Panc1 (cell line): ENCODE measurements around the gene STAT3. TPM values are rescaled to one million over a fixed set of nuclear protein-coding genes. Genes with fewer than 3 reads are reported as not detected.

Experiments
- ATAC-seq: fragments of 200-7000 bp; cut with Tn5 transposase; 2 replicates; pipeline ENCODE4 v1.9.1; 2020; ENCODE audit warnings: mild to moderate bottlenecking, moderate library complexity
- BruUV-seq: library from RNA; stranded (reverse); fragments of 400-500 nt; replicated peaks from 2 replicates; lab custom pipeline; 2021; lab: Mats Ljungman, UMichigan
- CTCF ChIA-PET: fragments of 300-600 bp; sonication (Branson Sonifier 250); formaldehyde crosslinking; loops from one replicate; lab custom pipeline; 2022; ENCODE audit warnings: antibody characterized with exemption; lab: Charles Lee
- POLR2A ChIA-PET: fragments of 300-600 bp; sonication (Branson Sonifier 250); formaldehyde crosslinking; loops from one replicate; lab custom pipeline; 2022; ENCODE audit warnings: antibody characterized with exemption; lab: Charles Lee
- DNase-seq: peaks from one replicate; pipeline ENCODE4 v3.0.0-alpha.2; 2010; ENCODE audit warnings: low read depth, low spot score
- H3K27ac ChIP-seq: 2 replicates; pipeline ENCODE4 v1.5.1; 2011; ENCODE audit warnings: mild to moderate bottlenecking, low read length, inconsistent platforms
- H3K27me3 ChIP-seq: fragments of 200-500 bp; sonication (Bioruptor generic); 2 replicates; pipeline ENCODE4 v1.6.0; 2014; ENCODE audit warnings: low read length, inconsistent platforms; ENCODE audit not compliant: control insufficient read depth, insufficient read depth
- H3K36me3 ChIP-seq: fragments of 200-500 bp; sonication (Bioruptor generic); 2 replicates; pipeline ENCODE4 v1.5.1; 2014; ENCODE audit warnings: inconsistent platforms, mild to moderate bottlenecking, low read length, moderate library complexity; ENCODE audit not compliant: control insufficient read depth, insufficient read depth
- H3K4me1 ChIP-seq: 2 replicates; pipeline ENCODE4 v1.5.1; 2011; ENCODE audit warnings: inconsistent platforms, mild to moderate bottlenecking, low read length, moderate library complexity; ENCODE audit not compliant: control insufficient read depth, insufficient read depth
- H3K4me3 ChIP-seq, 2 experiments: 2 replicates each; pipeline ENCODE4 v1.5.1; 2011 to 2012; ENCODE audit warnings: low read depth in 2 of 2, low read length in 2 of 2, mild to moderate bottlenecking in 2 of 2, inconsistent platforms in 1 of 2, moderate library complexity in 1 of 2
- H3K9me3 ChIP-seq: fragments of 200-500 bp; sonication (Bioruptor generic); 2 replicates; pipeline ENCODE4 v1.5.1; 2014; ENCODE audit warnings: low read depth, mild to moderate bottlenecking, inconsistent platforms, low read length, moderate library complexity; ENCODE audit not compliant: control insufficient read depth, insufficient read depth
- CTCF ChIP-seq: fragments of 450-650 bp; IDR thresholded peaks from 2 replicates; pipeline ENCODE4 v1.5.1; 2017; ENCODE audit warnings: mild to moderate bottlenecking
- POLR2AphosphoS5 ChIP-seq: IDR thresholded peaks from 2 replicates; pipeline ENCODE4 v1.6.1; 2012; ENCODE audit warnings: mild to moderate bottlenecking, low read depth, low read length, moderate library complexity
- REST ChIP-seq, 2 experiments: IDR thresholded peaks; 2 replicates each; pipeline ENCODE4 v1.6.1; 2011 to 2012; ENCODE audit warnings: low read depth in 2 of 2, control low read depth in 1 of 2, low read length in 1 of 2, mild to moderate bottlenecking in 1 of 2, moderate library complexity in 1 of 2; ENCODE audit not compliant: insufficient read depth in 1 of 2
- SIN3A ChIP-seq: IDR thresholded peaks from 2 replicates; pipeline ENCODE4 v1.6.1; 2012; ENCODE audit warnings: low read depth, mild to moderate bottlenecking, low read length, moderate library complexity, borderline replicate concordance; ENCODE audit not compliant: insufficient read depth
- TCF7L2 ChIP-seq: IDR thresholded peaks from 2 replicates; pipeline ENCODE4 v1.6.1; 2011; ENCODE audit warnings: mild to moderate bottlenecking, low read depth, low read length, inconsistent platforms
- in situ Hi-C: cut with HindIII; loops from 2 replicates; pipeline ENCODE4 v1.10.0; 2016; ENCODE audit warnings: low sequenced_read_pairs, low pct_unique_long_range_greater_than_20kb
- intact Hi-C: fragments of 100-400 bp; cut with micrococcal nuclease; formaldehyde crosslinking; loops from one replicate; pipeline ENCODE4 v1.10.0; 2022; ENCODE audit not compliant: unreplicated experiment
- total RNA-seq: library from RNA; stranded (reverse); gene quantifications from one replicate; pipeline ENCODE4 v1.2.1, GENCODE V29; 2021; ENCODE audit not compliant: unreplicated experiment

The STAT3 gene
- total RNA-seq, 1 experiment from 2014 or later = 287 TPM

GRCh38 chr17:42380935-42381334 is 7.3 kb downstream of the STAT3 start:
- no peak for TF ChIP-seq POLR2AphosphoS5
- TF ChIP-seq CTCF = no peak
- TF ChIP-seq SIN3A = no peak
- TF ChIP-seq REST (IDR thresholded peaks at IDR 0.05; ENCODE audit: insufficient read depth in 1 of 2, low read depth in 2 of 2, low read length in 1 of 2) = no peak
- TF ChIP-seq TCF7L2 = no peak

GRCh38 chr17:42378959-42379594 is 9.2 kb downstream of the STAT3 start:
- Histone ChIP-seq H3K27me3 (no peaks in the 10 kb centered on the region), H3K4me1 (peaks cover 44% of the 10 kb centered on the region), H3K9me3 (no peaks in the 10 kb centered on the region), H3K27ac (peak overlapping the region; percentile 87), H3K36me3 (no peaks in the 10 kb centered on the region; the same call in 1 of the 2 replicates), H3K4me3 (peak overlapping the region; percentile 21 to 34)
- TF ChIP-seq TCF7L2 (no peak), SIN3A (no peak), REST (IDR thresholded peaks at IDR 0.05; ENCODE audit: insufficient read depth in 1 of 2, low read depth in 2 of 2, low read length in 1 of 2) (no peak)
- ChIA-PET CTCF (interaction anchor here (1.2 kb wide), 1 partner anchor 157 kb away, joined by 3 read pairs; no protein-coding TSS in a partner anchor), POLR2A (no interaction called here)
- intact Hi-C loops (no loop called here), in situ Hi-C loops (no loop called here)
- BruUV-seq = no TSS peak
- no peak for DNase-seq
- peak; percentile 42; the same call in 1 of the 2 replicates for ATAC-seq

More at GRCh38 chr17:42380935-42381334, 7.3 kb downstream of the STAT3 start:
- ATAC-seq = no peak
- in situ Hi-C loops (no loop called here), intact Hi-C loops (loop anchor here (10.0 kb wide), 1 partner anchor 56 kb away; no protein-coding TSS in a partner anchor)
- H3K36me3 ChIP-seq = no peaks in the 10 kb centered on the region; the same call in 1 of the 2 replicates
- no peaks in the 10 kb centered on the region for H3K9me3 ChIP-seq
- CTCF ChIA-PET = no interaction called here
- no peak for DNase-seq
- peak overlapping the region; percentile 11; the same call in 1 of the 2 replicates for H3K27ac ChIP-seq
- no peak overlapping the region for H3K4me3 ChIP-seq
- no peaks in the 10 kb centered on the region for H3K27me3 ChIP-seq
- BruUV-seq = no TSS peak
- POLR2A ChIA-PET = no interaction called here
- peaks cover 40% of the 10 kb centered on the region for H3K4me1 ChIP-seq
